Sigmoid colon (tissue), 4 donors: ENCODE data around the gene APOD.
"Not testable (repeated sequence)": the region's sequence is repeated elsewhere in the genome, so short reads cannot be mapped to it uniquely, and the experiment has no call there.

Experiments
- CTCF ChIP-seq, 4 experiments: fragments of 450-650 bp in 3 of 4; fragments of 200-600 bp in 1 of 4; IDR thresholded peaks; one replicate each; pipeline ENCODE4 v1.5.1; 2016 to 2019; ENCODE audit warnings: antibody characterized with exemption in 4 of 4, mild to moderate bottlenecking in 3 of 4, moderate library complexity in 2 of 4
- POLR2A ChIP-seq, 2 donors: fragments of 450-650 bp; IDR thresholded peaks; one replicate each; pipeline ENCODE4 v1.6.1; 2016; ENCODE audit warnings: antibody characterized with exemption in 2 of 2, mild to moderate bottlenecking in 2 of 2, moderate library complexity in 2 of 2
- POLR2AphosphoS5 ChIP-seq, 4 donors: sonication (generic); formaldehyde crosslinking; IDR thresholded peaks; one replicate each; pipeline ENCODE4 v1.6.1; 2017; ENCODE audit warnings: antibody characterized with exemption in 4 of 4

GRCh38 chr3:195627515-195628385 is 44.0 kb upstream of the APOD start:
- not testable (repeated sequence) for TF ChIP-seq POLR2AphosphoS5, CTCF, POLR2A (IDR thresholded peaks at IDR 0.05)
